GM12892 (cell line): ENCODE results near the gene PPP6R3.

ENCODE experiments used
- POLR2A ChIP-seq: IDR thresholded peaks from 2 replicates; pipeline ENCODE4 v1.6.1; 2011; ENCODE audit warnings: low read depth, low read length, control low read depth
- POLR2AphosphoS5 ChIP-seq: IDR thresholded peaks from 2 replicates; pipeline ENCODE4 v1.6.1; 2011; ENCODE audit warnings: low read depth, low read length, control low read depth
- TAF1 ChIP-seq: IDR thresholded peaks from 2 replicates; pipeline ENCODE4 v1.6.1; 2011; ENCODE audit warnings: low read depth, mild to moderate bottlenecking, control low read depth, low read length, borderline replicate concordance

- no peak for TF ChIP-seq POLR2A
- TF ChIP-seq POLR2AphosphoS5, result no peak
- TF ChIP-seq TAF1, result no peak
Observed at GRCh38 chr11:68531129-68531693, 70.7 kb downstream of the PPP6R3 start.
